Keratinocyte (primary cell): ENCODE data around the gene CLCN1.

ENCODE experiments used
- EZH2 ChIP-seq: IDR thresholded peaks from one replicate; pipeline ENCODE4 v1.6.1; 2012; ENCODE audit warnings: inconsistent platforms, mild to moderate bottlenecking, low read length, moderate library complexity
- TF ChIP-seq, protein P1 (sequence below), 3 experiments: IDR thresholded peaks in 1 of 3; conservative IDR thresholded peaks in 1 of 3; optimal IDR thresholded peaks in 1 of 3; 2 replicates in 2 of 3; 3 replicates in 1 of 3; pipeline versions ENCODE3 to v1.5.1; 2011; ENCODE audit warnings: low read length in 3 of 3, mild to moderate bottlenecking in 3 of 3, moderate library complexity in 2 of 3, control low read depth in 1 of 3, inconsistent platforms in 1 of 3; ENCODE audit not compliant: insufficient read depth in 2 of 3; ENCODE audit errors: extremely low read depth in 1 of 3

DNA sequence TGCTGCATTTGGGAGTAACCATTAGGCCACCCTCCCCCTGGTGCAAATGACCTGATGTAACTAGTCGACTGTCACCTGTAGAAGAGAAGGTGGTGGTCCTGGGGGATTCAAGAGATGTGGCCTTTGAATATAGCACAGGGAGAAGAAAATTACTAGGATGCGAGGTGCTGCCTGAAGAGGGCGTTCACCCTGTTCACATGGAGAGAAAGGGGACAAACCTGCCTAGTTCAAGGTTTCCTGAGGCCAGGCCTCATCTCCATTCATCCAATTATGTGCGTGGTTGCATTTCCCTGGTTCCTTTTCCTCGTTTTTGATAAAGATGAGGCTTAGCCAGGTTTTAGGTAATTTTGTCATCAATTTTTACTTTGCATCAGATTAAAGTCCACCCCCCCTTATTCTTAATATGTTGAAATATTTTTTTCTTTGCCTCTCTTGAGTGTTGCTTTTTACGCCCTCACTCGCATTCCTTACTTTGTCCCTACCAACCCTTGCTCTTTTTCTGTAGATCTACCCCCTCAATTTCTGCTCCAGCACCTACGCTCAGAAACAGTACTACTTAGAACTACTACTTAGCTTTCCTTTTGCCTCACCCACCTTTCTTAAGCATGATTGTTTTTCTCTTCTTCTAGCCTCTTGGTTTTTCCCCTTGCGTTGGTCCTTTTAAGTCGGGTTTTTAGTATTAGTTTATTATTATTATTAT is 13.7 kb downstream of the CLCN1 start:
- TF ChIP-seq, protein P1, sequence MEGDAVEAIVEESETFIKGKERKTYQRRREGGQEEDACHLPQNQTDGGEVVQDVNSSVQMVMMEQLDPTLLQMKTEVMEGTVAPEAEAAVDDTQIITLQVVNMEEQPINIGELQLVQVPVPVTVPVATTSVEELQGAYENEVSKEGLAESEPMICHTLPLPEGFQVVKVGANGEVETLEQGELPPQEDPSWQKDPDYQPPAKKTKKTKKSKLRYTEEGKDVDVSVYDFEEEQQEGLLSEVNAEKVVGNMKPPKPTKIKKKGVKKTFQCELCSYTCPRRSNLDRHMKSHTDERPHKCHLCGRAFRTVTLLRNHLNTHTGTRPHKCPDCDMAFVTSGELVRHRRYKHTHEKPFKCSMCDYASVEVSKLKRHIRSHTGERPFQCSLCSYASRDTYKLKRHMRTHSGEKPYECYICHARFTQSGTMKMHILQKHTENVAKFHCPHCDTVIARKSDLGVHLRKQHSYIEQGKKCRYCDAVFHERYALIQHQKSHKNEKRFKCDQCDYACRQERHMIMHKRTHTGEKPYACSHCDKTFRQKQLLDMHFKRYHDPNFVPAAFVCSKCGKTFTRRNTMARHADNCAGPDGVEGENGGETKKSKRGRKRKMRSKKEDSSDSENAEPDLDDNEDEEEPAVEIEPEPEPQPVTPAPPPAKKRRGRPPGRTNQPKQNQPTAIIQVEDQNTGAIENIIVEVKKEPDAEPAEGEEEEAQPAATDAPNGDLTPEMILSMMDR (optimal IDR thresholded peaks at IDR 0.05 in 1 of 3, IDR thresholded peaks at IDR 0.05 in 1 of 3, conservative IDR thresholded peaks at IDR 0.05 in 1 of 3; ENCODE audit: extremely low read depth in 1 of 3, insufficient read depth in 2 of 3, low read length in 3 of 3) = peak in 2 of 3 experiments; percentile 6 to 16
- TF ChIP-seq EZH2 = no peak
